SK-N-SH treated with all-trans-retinoic acid at 6 μM for 48 hours (cell line): ENCODE data around the gene SLC6A3.

Experiments
- ARNTL ChIP-seq: fragments of 450-650 bp; formaldehyde crosslinking; IDR thresholded peaks from 2 replicates; pipeline ENCODE4 v1.5.0; 2020; ENCODE audit warnings: low read depth, mild to moderate bottlenecking, moderate library complexity, borderline replicate concordance
- BACH2 ChIP-seq: fragments of 250-450 bp; sonication (Bioruptor Pico); IDR thresholded peaks from 2 replicates; pipeline ENCODE4 v1.9.0; 2021; ENCODE audit warnings: mild to moderate bottlenecking, borderline replicate concordance
- CSDC2 ChIP-seq: fragments of 250-450 bp; sonication (Bioruptor Pico); IDR thresholded peaks from 2 replicates; pipeline ENCODE4 v1.5.0; 2020; ENCODE audit warnings: mild to moderate bottlenecking, moderate library complexity
- TCF4 ChIP-seq: fragments of 250-450 bp; sonication (Bioruptor Pico); IDR thresholded peaks from 2 replicates; pipeline ENCODE4 v1.8.0; 2021; ENCODE audit warnings: mild to moderate bottlenecking, moderate library complexity, borderline replicate concordance
- ZC3H10 ChIP-seq: fragments of 250-450 bp; sonication (Bioruptor Pico); IDR thresholded peaks from 2 replicates; pipeline ENCODE4 v1.5.1; 2021; ENCODE audit warnings: mild to moderate bottlenecking, moderate library complexity
- ZFP30 ChIP-seq: fragments of 450-650 bp; formaldehyde crosslinking; IDR thresholded peaks from 2 replicates; pipeline ENCODE4 v1.5.0; 2022; ENCODE audit warnings: mild to moderate bottlenecking, moderate library complexity
- ZNF70 ChIP-seq: fragments of 450-650 bp; formaldehyde crosslinking; IDR thresholded peaks from 2 replicates; pipeline ENCODE4 v1.5.0; 2020; ENCODE audit warnings: mild to moderate bottlenecking, moderate library complexity
- ZNF8 ChIP-seq: fragments of 450-650 bp; formaldehyde crosslinking; IDR thresholded peaks from 2 replicates; pipeline ENCODE4 v1.5.0; 2020; ENCODE audit warnings: mild to moderate bottlenecking, moderate library complexity

DNA sequence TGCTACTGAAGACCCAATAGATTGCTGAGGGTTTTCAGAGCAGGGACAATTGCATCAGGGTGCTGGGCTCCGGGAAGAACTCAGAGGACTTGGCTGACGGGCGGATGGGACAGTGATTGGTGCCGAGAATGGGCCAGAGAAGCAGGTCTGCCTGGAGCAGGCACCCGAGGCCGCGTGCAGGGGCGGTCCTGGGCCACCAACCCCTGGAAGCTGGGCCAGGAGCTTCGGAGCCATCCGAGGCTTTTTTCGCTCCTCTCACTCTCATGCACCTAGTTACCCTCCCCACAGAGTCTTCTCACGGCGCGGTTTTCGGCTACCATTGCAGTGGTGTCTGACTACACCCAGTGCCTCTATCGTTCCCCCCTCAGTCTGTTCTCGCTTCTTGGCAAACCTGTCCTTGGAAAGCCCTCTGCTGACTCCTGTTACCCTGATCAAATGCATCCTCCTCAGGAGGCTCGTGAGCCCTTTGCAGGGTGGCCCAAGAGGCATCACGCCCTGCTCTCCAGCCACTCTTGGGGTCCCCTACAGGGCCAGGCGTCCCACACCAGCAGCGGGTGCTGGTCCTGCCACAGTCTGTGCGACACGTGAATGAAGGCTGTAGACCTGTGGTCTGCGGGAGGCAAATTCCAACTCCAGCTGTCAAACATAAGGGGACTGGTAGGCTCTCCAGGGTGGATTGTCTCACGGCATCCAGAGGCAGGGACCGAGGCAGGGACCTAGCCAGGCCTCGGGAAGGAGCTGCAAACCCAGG lies 99.2 kb downstream of the SLC6A3 start:
- TF ChIP-seq ZFP30 (no peak), ZNF70 (CRISPR knock-in tag) (no peak), CSDC2 (no peak), ZNF8 (CRISPR knock-in tag) (no peak), ARNTL (CRISPR knock-in tag) (no peak), BACH2 (CRISPR knock-in tag) (no peak), ZC3H10 (no peak), TCF4 (CRISPR knock-in tag) (no peak)
